Calu3 (cell line): ENCODE data around the gene BCL2L11. TPM values are rescaled to one million over a fixed set of nuclear protein-coding genes. Genes with fewer than 3 reads are reported as not detected.

ENCODE experiments used
- BruUV-seq: library from RNA; stranded (reverse); fragments of 400-500 nt; replicated peaks from 2 replicates; lab custom pipeline; 2021; lab: Mats Ljungman, UMichigan
- CTCF ChIA-PET: fragments of 300-600 bp; sonication (Branson Sonifier 250); formaldehyde crosslinking; loops from one replicate; lab custom pipeline; 2022; ENCODE audit warnings: antibody characterized with exemption; lab: Charles Lee
- DNase-seq: peaks from one replicate; pipeline ENCODE4 v3.0.0; 2022
- H3K27ac Mint-ChIP-seq: one replicate; pipeline ENCODE4 v1.8.0; 2022; ENCODE audit warnings: mixed read lengths; ENCODE audit not compliant: unreplicated experiment
- H3K27me3 Mint-ChIP-seq: one replicate; pipeline ENCODE4 v1.8.0; 2022; ENCODE audit warnings: mixed read lengths; ENCODE audit not compliant: unreplicated experiment
- H3K36me3 Mint-ChIP-seq: one replicate; pipeline ENCODE4 v1.8.0; 2022; ENCODE audit warnings: mild to moderate bottlenecking, moderate library complexity, mixed read lengths; ENCODE audit not compliant: insufficient read depth, unreplicated experiment
- H3K4me1 Mint-ChIP-seq: one replicate; pipeline ENCODE4 v1.8.0; 2022; ENCODE audit warnings: mild to moderate bottlenecking, low read depth, mixed read lengths; ENCODE audit not compliant: unreplicated experiment
- H3K4me3 Mint-ChIP-seq: one replicate; pipeline ENCODE4 v1.8.0; 2022; ENCODE audit warnings: mild to moderate bottlenecking, low read depth, moderate library complexity, mixed read lengths; ENCODE audit not compliant: unreplicated experiment
- H3K9me3 Mint-ChIP-seq: one replicate; pipeline ENCODE4 v1.8.0; 2022; ENCODE audit warnings: low read depth, mixed read lengths; ENCODE audit not compliant: unreplicated experiment
- CTCF ChIP-seq: fragments of 200-600 bp; IDR thresholded peaks from one replicate; pipeline ENCODE4 v1.8.0; 2022; ENCODE audit warnings: antibody characterized with exemption; ENCODE audit not compliant: unreplicated experiment
- intact Hi-C: fragments of 100-400 bp; cut with micrococcal nuclease; formaldehyde crosslinking; loops from one replicate; pipeline ENCODE4 v1.10.0; 2022; ENCODE audit not compliant: unreplicated experiment
- total RNA-seq: library from RNA; stranded (reverse); gene quantifications from 2 replicates; pipeline ENCODE4 v1.2.3, GENCODE V29; 2022

The BCL2L11 gene
- total RNA-seq, 1 experiment from 2014 or later, result 18.4 TPM

- DNase-seq, result no peak
- H3K4me1 Mint-ChIP-seq, result no peaks in the 10 kb centered on the region
- no peak overlapping the region for H3K4me3 Mint-ChIP-seq
- CTCF ChIA-PET, result no interaction called here
- no peak overlapping the region for H3K27ac Mint-ChIP-seq
- H3K9me3 Mint-ChIP-seq, result no peaks in the 10 kb centered on the region
- intact Hi-C loops, result no loop called here
- TF ChIP-seq CTCF, result no peak
- no peaks in the 10 kb centered on the region for H3K36me3 Mint-ChIP-seq
- no TSS peak for BruUV-seq
- no peaks in the 10 kb centered on the region for H3K27me3 Mint-ChIP-seq
Measured at GRCh38 chr2:111105926-111106325, 14.8 kb upstream of the BCL2L11 start.

GRCh38 chr2:111106706-111107105, 14.0 kb upstream of the BCL2L11 start:
- no peak overlapping the region for H3K4me3 Mint-ChIP-seq
- BruUV-seq, result no TSS peak
- intact Hi-C loops, result no loop called here
- H3K36me3 Mint-ChIP-seq, result no peaks in the 10 kb centered on the region
- H3K9me3 Mint-ChIP-seq, result no peaks in the 10 kb centered on the region
- DNase-seq, result no peak
- CTCF ChIA-PET, result no interaction called here
- no peak for TF ChIP-seq CTCF
- H3K27me3 Mint-ChIP-seq, result no peaks in the 10 kb centered on the region
- H3K27ac Mint-ChIP-seq, result no peak overlapping the region
- H3K4me1 Mint-ChIP-seq, result no peaks in the 10 kb centered on the region

- TF ChIP-seq CTCF, result no peak
- no TSS peak for BruUV-seq
- H3K27ac Mint-ChIP-seq, result no peak overlapping the region
- intact Hi-C loops, result no loop called here
- no peaks in the 10 kb centered on the region for H3K9me3 Mint-ChIP-seq
- H3K36me3 Mint-ChIP-seq, result no peaks in the 10 kb centered on the region
- H3K4me1 Mint-ChIP-seq, result no peaks in the 10 kb centered on the region
- H3K4me3 Mint-ChIP-seq, result no peak overlapping the region
- CTCF ChIA-PET, result interaction anchor here (0.6 kb wide), 1 partner anchor 11 kb away, joined by 3 read pairs; no protein-coding TSS in a partner anchor
- DNase-seq, result no peak
- H3K27me3 Mint-ChIP-seq, result no peaks in the 10 kb centered on the region
Measured at GRCh38 chr2:111108745-111109271, 11.9 kb upstream of the BCL2L11 start.

GRCh38 chr2:111111101-111111755, 9.5 kb upstream of the BCL2L11 start:
- no peaks in the 10 kb centered on the region for H3K36me3 Mint-ChIP-seq
- DNase-seq, result no peak
- H3K4me3 Mint-ChIP-seq, result no peak overlapping the region
- no peak overlapping the region for H3K27ac Mint-ChIP-seq
- peaks cover under 1% of the 10 kb centered on the region for H3K27me3 Mint-ChIP-seq
- BruUV-seq, result no TSS peak
- CTCF ChIA-PET, result no interaction called here
- intact Hi-C loops, result loop anchor here (10.0 kb wide), 1 partner anchor 296 kb away; no protein-coding TSS in a partner anchor
- H3K4me1 Mint-ChIP-seq, result no peaks in the 10 kb centered on the region
- no peak for TF ChIP-seq CTCF
- no peaks in the 10 kb centered on the region for H3K9me3 Mint-ChIP-seq
